GM12878 (cell line): ENCODE data around the gene CLEC16A. TPM values are rescaled to one million over a fixed set of nuclear protein-coding genes. Genes with fewer than 3 reads are reported as not detected.

Source experiments
- CEBPZ ChIP-seq: fragments of 150-350 bp; IDR thresholded peaks from 2 replicates; pipeline ENCODE4 v1.6.1; 2016; ENCODE audit warnings: low read depth, low read length
- CHD1 ChIP-seq: IDR thresholded peaks from 2 replicates; pipeline ENCODE4 v1.6.1; 2012; ENCODE audit warnings: low read depth, low read length, improper control_type of control experiment
- E4F1 ChIP-seq: fragments of 450-650 bp; IDR thresholded peaks from 2 replicates; pipeline ENCODE4 v1.6.1; 2018; ENCODE audit warnings: borderline replicate concordance, mild to moderate bottlenecking; ENCODE audit not compliant: partially characterized antibody
- EGR1 ChIP-seq, 2 experiments: IDR thresholded peaks; 1 replicate in 1 of 2; 2 replicates in 1 of 2; pipeline ENCODE4 v1.6.1; 2011 to 2012; ENCODE audit warnings: low read depth in 2 of 2, low read length in 2 of 2, borderline replicate concordance in 1 of 2, mild to moderate bottlenecking in 1 of 2, moderate library complexity in 1 of 2
- IRF5 ChIP-seq: fragments of 450-650 bp; IDR thresholded peaks from 2 replicates; pipeline ENCODE4 v1.6.1; 2017; ENCODE audit warnings: borderline replicate concordance
- MLLT1 ChIP-seq: fragments of 450-650 bp; IDR thresholded peaks from 2 replicates; pipeline ENCODE4 v1.6.1; 2016; ENCODE audit warnings: mild to moderate bottlenecking
- NR2F1 ChIP-seq: fragments of 450-650 bp; conservative IDR thresholded peaks from 2 replicates; pipeline ENCODE4 v1.6.1; 2017; ENCODE audit warnings: mild to moderate bottlenecking
- RAD21 ChIP-seq: IDR thresholded peaks from 2 replicates; pipeline ENCODE4 v1.6.1; 2011; ENCODE audit warnings: mild to moderate bottlenecking, low read depth, low read length, moderate library complexity; ENCODE audit not compliant: insufficient read depth
- SMAD1 ChIP-seq: fragments of 450-650 bp; IDR thresholded peaks from 2 replicates; pipeline ENCODE4 v1.6.1; 2018; ENCODE audit warnings: mild to moderate bottlenecking, low read depth; ENCODE audit not compliant: partially characterized antibody
- SP1 ChIP-seq: IDR thresholded peaks from one replicate; pipeline ENCODE4 v1.6.1; 2011; ENCODE audit warnings: low read depth, low read length
- SPI1 ChIP-seq: IDR thresholded peaks from 2 replicates; pipeline ENCODE4 v1.6.1; 2011; ENCODE audit warnings: low read depth, mild to moderate bottlenecking, low read length, moderate library complexity, borderline replicate concordance; ENCODE audit not compliant: insufficient read depth
- STAT1 ChIP-seq: fragments of 450-650 bp; conservative IDR thresholded peaks from 2 replicates; pipeline ENCODE4 v1.6.1; 2014; ENCODE audit warnings: antibody characterized with exemption, mild to moderate bottlenecking
- TBL1XR1 ChIP-seq: IDR thresholded peaks from 2 replicates; pipeline ENCODE4 v1.6.1; 2012; ENCODE audit warnings: low read depth, low read length, improper control_type of control experiment
- ZBTB11 ChIP-seq: fragments of 450-650 bp; formaldehyde crosslinking; IDR thresholded peaks from 2 replicates; pipeline ENCODE4 v1.5.0; 2022; ENCODE audit warnings: mild to moderate bottlenecking, missing genetic modification characterization
- ZNF384 ChIP-seq: IDR thresholded peaks from 2 replicates; pipeline ENCODE4 v1.6.1; 2012; ENCODE audit warnings: low read depth, mild to moderate bottlenecking, low read length, improper control_type of control experiment, borderline replicate concordance
- ZNF622 ChIP-seq: fragments of 450-650 bp; IDR thresholded peaks from 2 replicates; pipeline ENCODE4 v1.6.1; 2017; ENCODE audit warnings: mild to moderate bottlenecking, inconsistent platforms
- polyA plus RNA-seq, 11 experiments: library from polyadenylated mRNA; depleted of rRNA in 4 of 11; unstranded in 6 of 11; stranded (reverse) in 5 of 11; fragments of >200 nt; fragmentation: Nextera tagmentation in 4 of 11; fragmentation: Illumina TruSeq in 1 of 11; extraction: Ambion mirVana in 4 of 11; extraction: Trizol in 1 of 11; gene quantifications; 1 replicate in 1 of 11; 2 replicates in 10 of 11; pipeline versions ENCODE4 v1.2.1 to v1.2.3, GENCODE V29; 2011 to 2016; ENCODE audit warnings: inconsistent platforms in 2 of 11, missing spikeins in 2 of 11, low read depth in 1 of 11
- total RNA-seq, 4 experiments: library from RNA; depleted of rRNA in 3 of 4; stranded (reverse); fragments of >200 nt in 3 of 4; fragmentation: Illumina TruSeq in 1 of 4; extraction: Trizol in 1 of 4; gene quantifications; 2 replicates each; pipeline versions ENCODE4 v1.2.1 to v1.2.3, GENCODE V29; 2013 to 2021

CLEC16A gene
- total and polyA plus RNA-seq, 10 of the 15 experiments (the other 5 are each of a cell fraction or from before 2014, with no cell fraction given): 1.5 to 28.8 (median 19.2) TPM

GRCh38 chr16:11183035-11183812, 238.9 kb downstream of the CLEC16A start (continued):
- TF ChIP-seq SPI1 (peak; percentile 26), ZNF384 (no peak; the same call in 1 of the 2 replicates), IRF5 (no peak), SP1 (no peak), MLLT1 (no peak; the same call in none of the 2 replicates), E4F1 (no peak), CEBPZ (no peak), NR2F1 (peak; percentile 96), CHD1 (no peak), RAD21 (peak; percentile 29; the same call in 1 of the 2 replicates), SMAD1 (no peak), TBL1XR1 (no peak; the same call in 1 of the 2 replicates), EGR1 (IDR thresholded peaks at IDR 0.05; ENCODE audit: borderline replicate concordance in 1 of 2, low read depth in 2 of 2, low read length in 2 of 2) (peak in 1 of 2 experiments; percentile 23; a peak in 1 of 3 replicates), ZNF622 (no peak), ZBTB11 (no peak), STAT1 (0 out of 2 replicates have a peak, but pooled peaks have one; percentile 21)
